HCT116 (cell line): ENCODE measurements around the gene IQCB1. TPM values are rescaled to one million over a fixed set of nuclear protein-coding genes. Genes with fewer than 3 reads are reported as not detected.

Experiments used
- ATAC-seq: fragments of 200-7000 bp; cut with Tn5 transposase; 2 replicates; pipeline ENCODE4 v1.9.1; 2020; ENCODE audit warnings: mild to moderate bottlenecking, moderate library complexity
- BruUV-seq: library from RNA; stranded (reverse); fragments of 400-500 nt; replicated peaks from 2 replicates; lab custom pipeline; 2021; lab: Mats Ljungman, UMichigan
- CTCF ChIA-PET: fragments of 300-600 bp; sonication (Branson Sonifier 250); formaldehyde crosslinking; loops from one replicate; lab custom pipeline; 2021; ENCODE audit warnings: antibody characterized with exemption; lab: Charles Lee
- POLR2A ChIA-PET: fragments of 300-600, 350-600 bp; sonication (Branson Sonifier 250); formaldehyde crosslinking; loops from one replicate; lab custom pipeline; 2021; ENCODE audit warnings: antibody characterized with exemption; lab: Charles Lee
- RAD21 ChIA-PET, 2 experiments: fragments of 300-600 bp; sonication (Branson Sonifier 250); formaldehyde crosslinking; loops; one replicate each; lab custom pipeline; 2023; ENCODE audit warnings: low total read pairs in 2 of 2; ENCODE audit not compliant: uncharacterized antibody in 2 of 2, unreplicated experiment in 2 of 2, low non-redundant PET in 1 of 2; lab: Charles Lee
- DNase-seq: peaks from one replicate; pipeline ENCODE4 v3.0.0-alpha.2; 2010; ENCODE audit warnings: low read depth, low spot score
- H2AFZ ChIP-seq: fragments of 200-600 bp; shearing (Covaris generic), sonication (generic); 2 replicates; pipeline ENCODE4 v1.6.1; 2017; ENCODE audit warnings: low read depth, mixed run types, mixed read lengths, antibody characterized with exemption, low read length; ENCODE audit not compliant: poor library complexity, severe bottlenecking
- H3K27ac ChIP-seq: 2 replicates; pipeline ENCODE4 v1.5.1; 2012; ENCODE audit warnings: low read depth, low read length
- H3K27me3 ChIP-seq: fragments of 200-600 bp; sonication (generic); 2 replicates; pipeline ENCODE4 v1.6.1; 2016; ENCODE audit warnings: mixed run types, low read length, mixed read lengths; ENCODE audit not compliant: insufficient read depth
- H3K36me3 ChIP-seq, 2 experiments: fragments of 200-500 bp in 1 of 2; fragments of 200-600 bp in 1 of 2; sonication (Bioruptor generic) in 1 of 2; sonication (generic) in 1 of 2; 2 replicates each; pipeline versions ENCODE4 v1.5.1 to v1.6.1; 2014 to 2016; ENCODE audit warnings: low read length in 2 of 2, inconsistent platforms in 1 of 2, mixed read lengths in 1 of 2, mixed run types in 1 of 2; ENCODE audit not compliant: insufficient read depth in 2 of 2, control insufficient read depth in 1 of 2
- H3K4me1 ChIP-seq, 2 experiments: fragments of 200-600 bp in 1 of 2; sonication (generic) in 1 of 2; 2 replicates each; pipeline versions ENCODE4 v1.5.1 to v1.6.1; 2012 to 2017; ENCODE audit warnings: low read length in 2 of 2, inconsistent platforms in 1 of 2, mild to moderate bottlenecking in 1 of 2, mixed read lengths in 1 of 2, mixed run types in 1 of 2, moderate library complexity in 1 of 2; ENCODE audit not compliant: insufficient read depth in 2 of 2, control insufficient read depth in 1 of 2
- H3K4me2 ChIP-seq: fragments of 200-600 bp; sonication (generic); 2 replicates; pipeline ENCODE4 v1.6.1; 2017; ENCODE audit warnings: mixed run types, low read length, mixed read lengths
- H3K4me3 ChIP-seq, 2 experiments: fragments of 200-600 bp in 1 of 2; sonication (generic) in 1 of 2; replicated peaks in 1 of 2; 2 replicates each; pipeline ENCODE4 v1.5.1; 2011 to 2016; ENCODE audit warnings: low read length in 2 of 2, control low read depth in 1 of 2, low read depth in 1 of 2, mild to moderate bottlenecking in 1 of 2, mixed read lengths in 1 of 2, mixed run types in 1 of 2
- H3K79me2 ChIP-seq: fragments of 200-600 bp; sonication (generic); 2 replicates; pipeline ENCODE4 v1.6.1; 2017; ENCODE audit warnings: mild to moderate bottlenecking, mixed run types, low read length, moderate library complexity, mixed read lengths; ENCODE audit not compliant: insufficient read depth
- H3K9ac ChIP-seq: fragments of 200-600 bp; sonication (generic); 2 replicates; pipeline ENCODE4 v1.6.1; 2016; ENCODE audit warnings: low read length, mixed read lengths
- H3K9me2 ChIP-seq: fragments of 200-600 bp; sonication (generic), shearing (Covaris generic); 2 replicates; pipeline ENCODE4 v1.6.1; 2017; ENCODE audit warnings: mixed run types, mild to moderate bottlenecking, moderate library complexity; ENCODE audit not compliant: insufficient read depth
- H3K9me3 ChIP-seq, 2 experiments: fragments of 200-500 bp in 1 of 2; fragments of 200-600 bp in 1 of 2; sonication (Bioruptor generic) in 1 of 2; sonication (generic) in 1 of 2; 2 replicates each; pipeline ENCODE4 v1.6.1; 2014 to 2017; ENCODE audit warnings: low read length in 2 of 2, mixed read lengths in 2 of 2, inconsistent platforms in 1 of 2, low read depth in 1 of 2, mild to moderate bottlenecking in 1 of 2, mixed run types in 1 of 2, moderate library complexity in 1 of 2; ENCODE audit not compliant: control insufficient read depth in 1 of 2, insufficient read depth in 1 of 2
- H4K20me1 ChIP-seq: fragments of 200-600 bp; sonication (generic), shearing (Covaris generic); 2 replicates; pipeline ENCODE4 v1.6.1; 2017; ENCODE audit warnings: mixed run types, mild to moderate bottlenecking, moderate library complexity; ENCODE audit not compliant: insufficient read depth
- CEBPB ChIP-seq: IDR thresholded peaks from 2 replicates; pipeline ENCODE4 v1.6.1; 2012; ENCODE audit warnings: low read depth
- EGR1 ChIP-seq: IDR thresholded peaks from 2 replicates; pipeline ENCODE4 v1.6.1; 2012; ENCODE audit warnings: low read depth
- EZH2 ChIP-seq: fragments of 200-600 bp; sonication (generic); IDR thresholded peaks from 2 replicates; pipeline ENCODE4 v1.6.1; 2017; ENCODE audit warnings: antibody characterized with exemption, mixed run types
- FOSL1 ChIP-seq: IDR thresholded peaks from 2 replicates; pipeline ENCODE4 v1.6.1; 2012; ENCODE audit warnings: low read depth
- POLR2A ChIP-seq: IDR thresholded peaks from 2 replicates; pipeline ENCODE4 v1.7.0; 2011; ENCODE audit warnings: borderline replicate concordance; ENCODE audit not compliant: insufficient read depth, insufficient read length; ENCODE audit errors: extremely low read depth
- SP1 ChIP-seq: IDR thresholded peaks from 2 replicates; pipeline ENCODE4 v1.6.1; 2012; ENCODE audit warnings: low read depth
- TCF7L2 ChIP-seq: IDR thresholded peaks from 2 replicates; pipeline ENCODE4 v1.7.0; 2011; ENCODE audit warnings: borderline replicate concordance, inconsistent platforms; ENCODE audit not compliant: insufficient read depth, insufficient read length; ENCODE audit errors: extremely low read depth
- ZFX ChIP-seq: fragments of 450-650 bp; IDR thresholded peaks from 2 replicates; pipeline ENCODE4 v1.6.1; 2017
- ZNF274 ChIP-seq: fragments of 200-500 bp; sonication (Bioruptor generic); IDR thresholded peaks from 2 replicates; pipeline ENCODE4 v1.6.1; 2014; ENCODE audit warnings: mild to moderate bottlenecking, low read depth, low read length, inconsistent platforms
- intact Hi-C: fragments of 100-400 bp; cut with micrococcal nuclease; formaldehyde crosslinking; loops from 2 replicates; pipeline ENCODE4 v1.10.0; 2022
- total RNA-seq: library from RNA; stranded (reverse); gene quantifications from one replicate; pipeline ENCODE4 v1.2.1, GENCODE V29; 2021; ENCODE audit not compliant: unreplicated experiment
- TF ChIP-seq, protein P1 (sequence below): IDR thresholded peaks from 2 replicates; pipeline ENCODE4 v1.6.1; 2012
- TF ChIP-seq, protein P2 (sequence below): IDR thresholded peaks from 2 replicates; pipeline ENCODE4 v1.6.1; 2012

Gene IQCB1
- total RNA-seq, 1 experiment from 2014 or later, result 22.2 TPM

DNA sequence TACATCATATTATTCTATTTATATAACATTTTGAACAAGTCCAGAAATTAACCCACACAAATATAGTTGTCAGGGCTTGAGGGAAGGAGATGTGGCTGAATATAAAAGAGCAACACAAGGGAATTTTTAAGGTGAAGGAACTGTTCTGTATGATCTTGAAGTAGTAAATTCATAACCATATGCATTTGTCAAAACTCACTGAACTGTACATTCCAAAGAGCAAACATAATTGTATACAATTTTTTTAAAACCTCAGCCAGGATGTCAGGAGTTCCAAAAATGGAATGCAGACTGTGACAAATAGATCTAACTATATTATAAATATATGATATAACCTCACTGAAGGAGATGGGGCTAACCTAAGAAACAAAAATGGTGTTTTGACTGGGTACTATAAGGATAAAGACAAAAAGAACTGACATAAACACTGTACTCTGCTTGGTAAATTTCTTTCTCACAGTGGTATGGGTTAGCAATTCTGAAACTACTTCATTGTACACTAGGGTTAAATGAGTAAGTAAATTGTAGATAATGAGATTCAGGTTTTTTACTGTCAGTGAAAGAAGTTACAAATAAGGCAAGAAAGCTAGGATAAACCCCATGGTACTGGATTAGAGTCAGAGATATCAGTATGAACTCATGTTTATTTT, 99.7 kb downstream of the IQCB1 start:
- ATAC-seq (no peak), DNase-seq (no peak)
- CTCF ChIA-PET, result no interaction called here
- no peaks in the 10 kb centered on the region for H4K20me1 ChIP-seq
- TF ChIP-seq ZNF274 (no peak), SP1 (no peak), POLR2A (no peak), TCF7L2 (no peak), EGR1 (no peak), ZFX (no peak), EZH2 (no peak), FOSL1 (no peak), CEBPB (no peak)
- TF ChIP-seq, protein P1, sequence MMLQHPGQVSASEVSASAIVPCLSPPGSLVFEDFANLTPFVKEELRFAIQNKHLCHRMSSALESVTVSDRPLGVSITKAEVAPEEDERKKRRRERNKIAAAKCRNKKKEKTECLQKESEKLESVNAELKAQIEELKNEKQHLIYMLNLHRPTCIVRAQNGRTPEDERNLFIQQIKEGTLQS, result no peak
- TF ChIP-seq, protein P2, sequence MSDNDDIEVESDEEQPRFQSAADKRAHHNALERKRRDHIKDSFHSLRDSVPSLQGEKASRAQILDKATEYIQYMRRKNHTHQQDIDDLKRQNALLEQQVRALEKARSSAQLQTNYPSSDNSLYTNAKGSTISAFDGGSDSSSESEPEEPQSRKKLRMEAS, result no peak
- TF ChIP-seq, all 23 proteins: peak for 0
- RAD21 ChIA-PET, result no interaction called here
- H3K36me3 ChIP-seq, result no peaks in the 10 kb centered on the region
- no peaks in the 10 kb centered on the region for H3K9me2 ChIP-seq
- intact Hi-C loops, result no loop called here
- H3K27ac ChIP-seq, result no peak overlapping the region
- H2AFZ ChIP-seq, result no peak overlapping the region
- no peaks in the 10 kb centered on the region for H3K9me3 ChIP-seq
- POLR2A ChIA-PET, result no interaction called here
- H3K4me3 ChIP-seq, result no peak overlapping the region
- H3K4me2 ChIP-seq, result no peak overlapping the region
- no peak overlapping the region for H3K9ac ChIP-seq
- BruUV-seq, result no TSS peak
- H3K4me1 ChIP-seq, result no peaks in the 10 kb centered on the region
- peaks cover 61% of the 10 kb centered on the region for H3K79me2 ChIP-seq
- H3K27me3 ChIP-seq, result no peaks in the 10 kb centered on the region
